ENCODE measurements around the gene KIF21B.

- no peak for TF ChIP-seq EZH2 (IDR thresholded peaks at IDR 0.05; ENCODE audit: insufficient read depth, poor library complexity, severe bottlenecking)
- TF ChIP-seq EZH2phosphoT487 (IDR thresholded peaks at IDR 0.05; ENCODE audit: insufficient read depth, low read depth), result no peak
These were observed 51.4 kb downstream of the KIF21B start for GRCh38 chr1:200971955-200972711.

Data from GM23248 (cell line).